SK-MEL-5 (cell line): ENCODE data around the gene ZNF841. TPM values are rescaled to one million over a fixed set of nuclear protein-coding genes. Genes with fewer than 3 reads are reported as not detected.

Experiments used
- small RNA-seq, 2 experiments: library from RNA; depleted of rRNA; stranded (forward); fragments of <200 nt; gene quantifications; one replicate each; pipeline ENCODE3, GENCODE V24; 2014
- total RNA-seq: library from RNA; depleted of rRNA; stranded (reverse); fragments of >200 nt; shearing (Covaris generic); gene quantifications from 2 replicates; pipeline ENCODE4 v1.2.3, GENCODE V29; 2014; rRNA removed

The ZNF841 gene
- total RNA-seq, 1 experiment from 2014 or later: 10.0 TPM

Small RNA genes within 50 kb of the gene (small RNA-seq; reads per million reads assigned to genes)
- 0 to 0.96 reads per million in 2 experiments for gene RPL37P23

Other genes with a start within 250 kb of the ZNF841 start
- 5.7 and 6.2 TPM in 2 replicates for gene ZNF577, start 207.8 kb downstream of the ZNF841 start, total RNA-seq
- 7.9 and 8.0 TPM in 2 replicates for gene ZNF649, start 190.7 kb downstream of the ZNF841 start, total RNA-seq
- 7.3 and 8.1 TPM in 2 replicates for gene ZNF613, start 168.3 kb downstream of the ZNF841 start, total RNA-seq
- gene ZNF350, start 108.9 kb downstream of the ZNF841 start, total RNA-seq: 6.1 and 9.1 TPM in 2 replicates
- 6.6 and 7.7 TPM in 2 replicates for gene ZNF615, start 87.6 kb downstream of the ZNF841 start, total RNA-seq
- 7.7 and 9.0 TPM in 2 replicates for gene ZNF614, start 67.4 kb downstream of the ZNF841 start, total RNA-seq
- 3.6 and 4.5 TPM in 2 replicates for gene ZNF432, start 46.9 kb downstream of the ZNF841 start, total RNA-seq
- 6.3 and 6.5 TPM in 2 replicates for gene ZNF616, start 44.2 kb upstream of the ZNF841 start, total RNA-seq
- gene ZNF836, start 75.9 kb upstream of the ZNF841 start, total RNA-seq: 2.2 and 4.6 TPM in 2 replicates
- gene PPP2R1A, start 94.3 kb upstream of the ZNF841 start, total RNA-seq: 110 and 134 TPM in 2 replicates
- gene ZNF766, start 173.8 kb upstream of the ZNF841 start, total RNA-seq: 13.3 and 27.5 TPM in 2 replicates
- gene ZNF480, start 201.4 kb upstream of the ZNF841 start, total RNA-seq: 17.1 and 17.7 TPM in 2 replicates
- 2.2 and 3.2 TPM in 2 replicates for gene ZNF610, start 240.5 kb upstream of the ZNF841 start, total RNA-seq